Neural progenitor cell (in vitro differentiated cells): ENCODE results near the gene FBRSL1. TPM values are rescaled to one million over a fixed set of nuclear protein-coding genes. Genes with fewer than 3 reads are reported as not detected.

ENCODE experiments used
- DNase-seq: peaks from one replicate; pipeline ENCODE4 v3.0.0-alpha.2; 2016; ENCODE audit warnings: low spot score
- H2AFZ ChIP-seq: fragments of 200-600 bp; sonication (generic); replicated peaks from 2 replicates; pipeline ENCODE4 v1.6.1; 2016; ENCODE audit warnings: antibody characterized with exemption
- H3F3A ChIP-seq: fragments of 200-600 bp; sonication (generic); 2 replicates; pipeline ENCODE4 v1.6.1; 2016; ENCODE audit warnings: antibody characterized with exemption, low read depth
- H3K27ac ChIP-seq: fragments of 200-600 bp; sonication (generic); 2 replicates; pipeline ENCODE4 v1.5.1; 2016; ENCODE audit warnings: mild to moderate bottlenecking
- H3K27me3 ChIP-seq: fragments of 200-600 bp; sonication (generic); 2 replicates; pipeline ENCODE4 v1.6.1; 2016; ENCODE audit warnings: mild to moderate bottlenecking, moderate library complexity
- H3K36me3 ChIP-seq: fragments of 200-600 bp; sonication (generic); 2 replicates; pipeline ENCODE4 v1.5.1; 2016
- H3K4me1 ChIP-seq: fragments of 200-600 bp; sonication (generic); 2 replicates; pipeline ENCODE4 v1.6.1; 2016; ENCODE audit warnings: mixed run types
- H3K4me2 ChIP-seq: fragments of 200-600 bp; sonication (generic); 2 replicates; pipeline ENCODE4 v1.6.1; 2016
- H3K4me3 ChIP-seq: fragments of 200-600 bp; sonication (generic); 2 replicates; pipeline ENCODE4 v1.5.1; 2016
- H3K79me2 ChIP-seq: fragments of 200-600 bp; sonication (generic); 2 replicates; pipeline ENCODE4 v1.6.1; 2016; ENCODE audit warnings: low read depth
- H3K9ac ChIP-seq: fragments of 200-600 bp; sonication (generic); 2 replicates; pipeline ENCODE4 v1.6.1; 2016
- H3K9me3 ChIP-seq: fragments of 200-600 bp; sonication (generic); 2 replicates; pipeline ENCODE4 v1.5.1; 2016; ENCODE audit warnings: low read depth
- H4K20me1 ChIP-seq: fragments of 200-600 bp; sonication (generic); 2 replicates; pipeline ENCODE4 v1.6.1; 2016; ENCODE audit warnings: low read depth
- H3K27ac Mint-ChIP-seq: 3 replicates; pipeline ENCODE4 v1.8.0; 2021; ENCODE audit warnings: mixed read lengths
- H3K27me3 Mint-ChIP-seq: 2 replicates; pipeline ENCODE4 v1.8.0; 2022; ENCODE audit warnings: low read depth, mild to moderate bottlenecking, inconsistent platforms, moderate library complexity, mixed read lengths; ENCODE audit not compliant: insufficient read depth
- H3K36me3 Mint-ChIP-seq: 3 replicates; pipeline ENCODE4 v1.8.0; 2021; ENCODE audit warnings: mixed read lengths
- H3K4me1 Mint-ChIP-seq: 3 replicates; pipeline ENCODE4 v1.8.0; 2021; ENCODE audit warnings: mixed read lengths
- H3K4me3 Mint-ChIP-seq: 3 replicates; pipeline ENCODE4 v1.8.0; 2021; ENCODE audit warnings: mild to moderate bottlenecking, moderate library complexity, mixed read lengths
- H3K9me3 Mint-ChIP-seq: 3 replicates; pipeline ENCODE4 v1.8.0; 2020; ENCODE audit warnings: mixed read lengths
- CTCF ChIP-seq: fragments of 200-600 bp; sonication (generic); IDR thresholded peaks from 2 replicates; pipeline ENCODE4 v1.5.1; 2017; ENCODE audit warnings: antibody characterized with exemption, mild to moderate bottlenecking
- EZH2 ChIP-seq: fragments of 200-600 bp; sonication (generic); IDR thresholded peaks from 2 replicates; pipeline ENCODE4 v1.6.1; 2017; ENCODE audit warnings: antibody characterized with exemption, mild to moderate bottlenecking, moderate library complexity
- EZH2phosphoT487 ChIP-seq: fragments of 200-600 bp; sonication (generic); IDR thresholded peaks from 2 replicates; pipeline ENCODE4 v1.6.1; 2017; ENCODE audit warnings: antibody characterized with exemption
- total RNA-seq: library from RNA; depleted of rRNA; stranded (reverse); fragments of >200 nt; gene quantifications from 2 replicates; pipeline ENCODE4 v1.2.3, GENCODE V29; 2015; ENCODE audit warnings: low replicate concordance

The FBRSL1 gene
- total RNA-seq, 1 donor from 2014 or later: 7.4 TPM

- Histone ChIP-seq H3K79me2 (peaks cover 23% of the 10 kb centered on the region), H3K4me1 (peaks cover 9% of the 10 kb centered on the region), H3K27ac (no peak overlapping the region), H3F3A (peaks cover 22% of the 10 kb centered on the region), H4K20me1 (peaks cover 32% of the 10 kb centered on the region), H3K27me3 (peaks cover 59% of the 10 kb centered on the region), H3K36me3 (no peaks in the 10 kb centered on the region), H3K9ac (no peak overlapping the region), H3K9me3 (no peaks in the 10 kb centered on the region), H3K4me3 (no peak overlapping the region), H2AFZ (no peak overlapping the region), H3K4me2 (peak overlapping the region; percentile 82)
- H3K27ac Mint-ChIP-seq: no peak overlapping the region
- no peaks in the 10 kb centered on the region for H3K36me3 Mint-ChIP-seq
- DNase-seq: no peak
- peaks cover 18% of the 10 kb centered on the region for H3K4me1 Mint-ChIP-seq
- peaks cover 8% of the 10 kb centered on the region for H3K27me3 Mint-ChIP-seq
- H3K9me3 Mint-ChIP-seq: no peaks in the 10 kb centered on the region
- H3K4me3 Mint-ChIP-seq: peak overlapping the region; percentile 77
- TF ChIP-seq EZH2phosphoT487 (no peak), CTCF (no peak), EZH2 (no peak)
Measured at GRCh38 chr12:132558042-132558856, 68.3 kb downstream of the FBRSL1 start.

GRCh38 chr12:132558861-132559623 is 69.1 kb downstream of the FBRSL1 start:
- Histone ChIP-seq H2AFZ (no peak overlapping the region), H3K79me2 (peaks cover 30% of the 10 kb centered on the region), H3K4me1 (peaks cover 9% of the 10 kb centered on the region), H3K36me3 (no peaks in the 10 kb centered on the region), H3K27ac (no peak overlapping the region), H3K4me3 (peak overlapping the region; percentile 94), H3K4me2 (peak overlapping the region; percentile 82), H3F3A (peaks cover 22% of the 10 kb centered on the region), H3K27me3 (peaks cover 53% of the 10 kb centered on the region), H3K9ac (no peak overlapping the region), H3K9me3 (no peaks in the 10 kb centered on the region), H4K20me1 (peaks cover 38% of the 10 kb centered on the region)
- peaks cover 18% of the 10 kb centered on the region for H3K4me1 Mint-ChIP-seq
- peaks cover 2% of the 10 kb centered on the region for H3K36me3 Mint-ChIP-seq
- H3K4me3 Mint-ChIP-seq: peak overlapping the region; percentile 81
- no peak for TF ChIP-seq CTCF
- no peak for TF ChIP-seq EZH2
- no peak for TF ChIP-seq EZH2phosphoT487
- no peak overlapping the region for H3K27ac Mint-ChIP-seq
- peak; percentile 60 for DNase-seq
- H3K27me3 Mint-ChIP-seq: peaks cover 9% of the 10 kb centered on the region
- H3K9me3 Mint-ChIP-seq: no peaks in the 10 kb centered on the region

- Mint-ChIP-seq H3K4me1 (peaks cover 17% of the 10 kb centered on the region), H3K27ac (no peak overlapping the region), H3K9me3 (no peaks in the 10 kb centered on the region), H3K4me3 (peak overlapping the region; percentile 81), H3K36me3 (peaks cover 3% of the 10 kb centered on the region), H3K27me3 (peaks cover 5% of the 10 kb centered on the region)
- H3K9me3 ChIP-seq: no peaks in the 10 kb centered on the region
- peaks cover 33% of the 10 kb centered on the region for H3K79me2 ChIP-seq
- H3K4me1 ChIP-seq: peaks cover 9% of the 10 kb centered on the region
- no peak overlapping the region for H3K27ac ChIP-seq
- peak overlapping the region; percentile 94 for H3K4me3 ChIP-seq
- DNase-seq: peak; percentile 88
- H4K20me1 ChIP-seq: peaks cover 43% of the 10 kb centered on the region
- peak overlapping the region; percentile 85 for H2AFZ ChIP-seq
- peaks cover 22% of the 10 kb centered on the region for H3F3A ChIP-seq
- H3K9ac ChIP-seq: no peak overlapping the region
- TF ChIP-seq CTCF: peak; percentile 9
- no peak for TF ChIP-seq EZH2
- TF ChIP-seq EZH2phosphoT487: no peak
- peak overlapping the region; percentile 93 for H3K4me2 ChIP-seq
- no peaks in the 10 kb centered on the region for H3K36me3 ChIP-seq
- H3K27me3 ChIP-seq: peaks cover 45% of the 10 kb centered on the region
Measured at GRCh38 chr12:132559652-132560363, 69.9 kb downstream of the FBRSL1 start.
